ENCODE measurements around the gene MUC6. TPM values are rescaled to one million over a fixed set of nuclear protein-coding genes. Genes with fewer than 3 reads are reported as not detected.

MUC6 gene
- total and polyA plus RNA-seq, 2 donors (not counting 3 experiments of a cell fraction or from before 2014, with no cell fraction given) = not detected

GRCh38 chr11:996681-997080, 39.8 kb downstream of the MUC6 start:
- Histone ChIP-seq H3K27ac (ENCODE audit: insufficient read depth, low read depth, low read length) (no peak overlapping the region), H2AFZ (ENCODE audit: low read depth, low read length) (no peak overlapping the region), H3K4me1 (ENCODE audit: control insufficient read depth, extremely low read depth, insufficient read depth, low read length) (no peaks in the 10 kb centered on the region), H3K9me3 (replicated peaks; ENCODE audit: control insufficient read depth, insufficient read depth, low read length) (no peaks in the 10 kb centered on the region), H3K4me2 (ENCODE audit: insufficient read depth, low read length) (no peak overlapping the region), H3K79me2 (ENCODE audit: control insufficient read depth, insufficient read depth, low read length) (peaks cover 2% of the 10 kb centered on the region), H3K36me3 (ENCODE audit: control insufficient read depth in 2 of 2, extremely low read depth in 1 of 2, insufficient read depth in 2 of 2, low read length in 2 of 2) (peaks cover 9 to 53% of the 10 kb centered on the region in 2 experiments), H3K9me1 (replicated peaks; ENCODE audit: control insufficient read depth, extremely low read depth, insufficient read depth, low read length) (no peaks in the 10 kb centered on the region), H3K4me3 (replicated peaks in 1 of 3; ENCODE audit: insufficient read depth in 1 of 3, low read depth in 1 of 3, low read length in 3 of 3) (no peak overlapping the region), H3K9ac (replicated peaks; ENCODE audit: extremely low read depth, insufficient read depth, low read length) (no peak overlapping the region), H4K20me1 (replicated peaks; ENCODE audit: control insufficient read depth, extremely low read depth, insufficient read depth, low read length) (no peaks in the 10 kb centered on the region), H3K27me3 (ENCODE audit: control insufficient read depth in 2 of 2, insufficient read depth in 2 of 2, low read length in 2 of 2) (no peaks in the 10 kb centered on the region)
- TF ChIP-seq JUN (IDR thresholded peaks at IDR 0.05; ENCODE audit: borderline replicate concordance, insufficient read depth, insufficient read length, low read depth) (no peak), POLR2A (IDR thresholded peaks at IDR 0.05; ENCODE audit: low read depth, low read length) (no peak), FOS (IDR thresholded peaks at IDR 0.05; ENCODE audit: borderline replicate concordance, insufficient read depth, low read length) (no peak), POLR2AphosphoS5 (IDR thresholded peaks at IDR 0.05; ENCODE audit: insufficient read depth, low read depth, low read length) (no peak), CTCF (IDR thresholded peaks at IDR 0.05; ENCODE audit: extremely low read depth in 1 of 2, insufficient read depth in 1 of 2, low read depth in 1 of 2, low read length in 2 of 2) (no peak), EZH2 (IDR thresholded peaks at IDR 0.05; ENCODE audit: borderline replicate concordance, low read depth, low read length, severe bottlenecking) (no peak), MYC (IDR thresholded peaks at IDR 0.05; ENCODE audit: low read depth, low read length) (no peak), GATA2 (IDR thresholded peaks at IDR 0.05; ENCODE audit: insufficient read depth, insufficient read length, low read depth, low read length) (no peak), MAX (IDR thresholded peaks at IDR 0.05; ENCODE audit: insufficient read depth, insufficient read length) (no peak)
- CTCF ChIA-PET = interaction anchor here (0.6 to 1.2 kb wide), 2 partner anchors 14 to 66 kb away, joined by 3 read pairs; no protein-coding TSS in a partner anchor
- dilution Hi-C loops (cut with MboI; ENCODE audit: extremely low pct_ligation_motif_present, low sequenced_read_pairs) (no loop called here), intact Hi-C loops (cut with micrococcal nuclease) (no loop called here)
- DNase-seq (ENCODE audit: low read depth, low spot score) (no peak), FAIRE-seq (no peak)
- POLR2A ChIA-PET = interaction anchor here (0.6 kb wide), 1 partner anchor 198 kb away, joined by 3 read pairs; no protein-coding TSS in a partner anchor
- no TSS peak for BruUV-seq (replicated peaks)
